Endothelial cell (in vitro differentiated cells): ENCODE results near the gene SOX18. TPM values are rescaled to one million over a fixed set of nuclear protein-coding genes. Genes with fewer than 3 reads are reported as not detected.

Experiments used
- DNase-seq: peaks from one replicate; pipeline ENCODE4 v3.0.0; 2021; ENCODE audit warnings: low spot score
- H3K27ac Mint-ChIP-seq: one replicate; pipeline ENCODE4 v1.8.0; 2021; ENCODE audit warnings: mixed read lengths, inconsistent platforms; ENCODE audit not compliant: unreplicated experiment
- H3K27me3 Mint-ChIP-seq: one replicate; pipeline ENCODE4 v1.8.0; 2021; ENCODE audit warnings: mild to moderate bottlenecking, moderate library complexity, mixed read lengths, inconsistent platforms; ENCODE audit not compliant: unreplicated experiment
- H3K36me3 Mint-ChIP-seq: one replicate; pipeline ENCODE4 v1.8.0; 2021; ENCODE audit warnings: mild to moderate bottlenecking, low read depth, mixed read lengths, inconsistent platforms; ENCODE audit not compliant: unreplicated experiment
- H3K4me1 Mint-ChIP-seq: one replicate; pipeline ENCODE4 v1.8.0; 2021; ENCODE audit warnings: mild to moderate bottlenecking, mixed read lengths, inconsistent platforms; ENCODE audit not compliant: unreplicated experiment
- H3K4me3 Mint-ChIP-seq: one replicate; pipeline ENCODE4 v1.8.0; 2021; ENCODE audit warnings: mild to moderate bottlenecking, mixed read lengths, inconsistent platforms; ENCODE audit not compliant: unreplicated experiment
- H3K9me3 Mint-ChIP-seq: one replicate; pipeline ENCODE4 v1.8.0; 2021; ENCODE audit warnings: mixed read lengths, inconsistent platforms; ENCODE audit not compliant: unreplicated experiment
- total RNA-seq: library from RNA; stranded (reverse); fragmentation: NEBNext Ultra II Directional; extraction: Animal tissue kit (Norgen Biotek cat#: 25700); gene quantifications from one replicate; pipeline ENCODE4 v1.2.1, GENCODE V29; 2021; ENCODE audit not compliant: unreplicated experiment
- TF ChIP-seq, protein P1 (sequence below): fragments of 200-600 bp; sonication (generic); IDR thresholded peaks from one replicate; pipeline ENCODE4 v1.5.0; 2021; ENCODE audit warnings: antibody characterized with exemption; ENCODE audit not compliant: unreplicated experiment

Gene SOX18
- total RNA-seq, 1 donor from 2014 or later = 149 TPM

DNA sequence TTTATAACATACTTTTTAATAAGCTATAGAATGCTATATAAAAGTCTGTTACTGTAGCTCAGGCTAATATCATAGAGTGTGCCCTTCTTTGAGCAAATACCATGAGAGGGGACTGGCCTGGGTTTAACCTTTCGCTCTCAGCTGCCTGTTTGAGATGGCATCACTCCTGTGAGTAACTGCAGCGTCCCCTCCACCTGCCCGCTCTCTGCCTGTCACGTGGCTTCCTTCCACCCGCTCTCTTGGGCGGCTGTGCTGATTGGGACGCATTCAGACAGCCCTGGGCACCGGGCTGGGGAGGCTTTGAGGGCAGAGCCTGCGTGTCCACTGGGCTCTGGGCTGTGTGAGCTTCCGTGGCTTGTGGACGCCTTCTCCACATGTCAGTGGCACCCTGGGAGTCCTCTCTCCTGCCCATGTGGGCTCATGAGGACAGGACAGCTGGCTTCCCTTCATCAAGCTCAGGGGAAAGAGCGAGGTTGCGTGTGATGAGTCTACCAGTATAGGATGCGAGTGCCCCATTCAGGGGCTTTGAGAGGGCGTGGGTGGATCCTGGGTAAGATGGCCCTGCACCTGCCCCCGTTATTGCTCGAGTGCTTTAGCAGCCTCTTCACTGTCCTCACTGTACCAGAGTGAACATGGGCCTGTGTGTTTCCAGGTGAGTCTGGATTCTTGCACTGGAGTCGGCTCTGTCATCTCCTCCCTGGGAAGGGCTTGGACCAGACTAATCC, 24.2 kb downstream of the SOX18 start:
- H3K9me3 Mint-ChIP-seq = no peaks in the 10 kb centered on the region
- H3K27me3 Mint-ChIP-seq = peaks cover 9% of the 10 kb centered on the region
- H3K27ac Mint-ChIP-seq = no peak overlapping the region
- peaks cover 62% of the 10 kb centered on the region for H3K36me3 Mint-ChIP-seq
- no peaks in the 10 kb centered on the region for H3K4me1 Mint-ChIP-seq
- DNase-seq = no peak
- H3K4me3 Mint-ChIP-seq = peak overlapping the region; percentile 21
- TF ChIP-seq, protein P1, sequence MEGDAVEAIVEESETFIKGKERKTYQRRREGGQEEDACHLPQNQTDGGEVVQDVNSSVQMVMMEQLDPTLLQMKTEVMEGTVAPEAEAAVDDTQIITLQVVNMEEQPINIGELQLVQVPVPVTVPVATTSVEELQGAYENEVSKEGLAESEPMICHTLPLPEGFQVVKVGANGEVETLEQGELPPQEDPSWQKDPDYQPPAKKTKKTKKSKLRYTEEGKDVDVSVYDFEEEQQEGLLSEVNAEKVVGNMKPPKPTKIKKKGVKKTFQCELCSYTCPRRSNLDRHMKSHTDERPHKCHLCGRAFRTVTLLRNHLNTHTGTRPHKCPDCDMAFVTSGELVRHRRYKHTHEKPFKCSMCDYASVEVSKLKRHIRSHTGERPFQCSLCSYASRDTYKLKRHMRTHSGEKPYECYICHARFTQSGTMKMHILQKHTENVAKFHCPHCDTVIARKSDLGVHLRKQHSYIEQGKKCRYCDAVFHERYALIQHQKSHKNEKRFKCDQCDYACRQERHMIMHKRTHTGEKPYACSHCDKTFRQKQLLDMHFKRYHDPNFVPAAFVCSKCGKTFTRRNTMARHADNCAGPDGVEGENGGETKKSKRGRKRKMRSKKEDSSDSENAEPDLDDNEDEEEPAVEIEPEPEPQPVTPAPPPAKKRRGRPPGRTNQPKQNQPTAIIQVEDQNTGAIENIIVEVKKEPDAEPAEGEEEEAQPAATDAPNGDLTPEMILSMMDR = no peak

DNA sequence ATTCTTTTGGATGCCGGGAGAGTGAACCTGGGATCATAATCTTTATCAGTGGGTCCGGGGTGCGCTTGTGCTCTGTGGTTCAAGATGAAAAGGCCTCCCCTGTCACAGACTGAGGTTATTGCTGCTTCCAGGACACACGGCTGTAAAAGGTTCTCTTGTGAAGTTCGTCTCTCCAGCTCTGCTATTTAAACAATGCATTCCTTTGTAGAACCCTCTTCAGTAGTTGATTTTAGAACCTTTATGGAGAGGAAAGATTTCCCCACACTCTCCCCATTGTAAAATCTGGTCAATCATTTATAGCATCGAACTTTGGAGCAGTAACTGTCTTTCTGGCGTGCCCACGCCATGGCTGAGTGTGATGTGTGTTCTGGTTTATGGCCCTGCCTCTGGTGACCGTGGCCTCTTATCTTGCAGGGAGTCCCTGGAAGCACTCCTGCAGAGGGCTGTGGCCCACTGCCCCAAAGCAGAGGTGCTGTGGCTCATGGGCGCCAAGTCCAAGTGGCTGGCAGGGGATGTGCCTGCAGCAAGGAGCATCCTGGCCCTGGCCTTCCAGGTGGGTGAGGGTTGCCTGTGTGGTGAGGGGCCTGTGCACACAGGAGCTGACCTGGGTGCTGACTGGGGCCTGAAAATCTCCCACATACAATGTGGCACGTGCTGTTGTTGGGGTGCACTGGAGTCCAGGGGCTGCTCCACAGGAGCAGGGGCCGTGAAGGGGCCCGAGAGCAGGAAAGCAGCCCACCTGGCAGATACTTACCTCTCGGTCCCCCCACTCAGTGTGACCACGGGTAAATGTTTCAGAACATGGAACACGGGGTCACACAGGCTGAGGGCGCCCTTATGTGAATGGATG, 25.1 kb downstream of the SOX18 start:
- Mint-ChIP-seq H3K4me1 (peaks cover 3% of the 10 kb centered on the region), H3K36me3 (peaks cover 63% of the 10 kb centered on the region), H3K27me3 (peaks cover 9% of the 10 kb centered on the region), H3K9me3 (no peaks in the 10 kb centered on the region), H3K27ac (no peak overlapping the region), H3K4me3 (peak overlapping the region; percentile 51)
- no peak for DNase-seq
- TF ChIP-seq, protein P1 = no peak

DNA sequence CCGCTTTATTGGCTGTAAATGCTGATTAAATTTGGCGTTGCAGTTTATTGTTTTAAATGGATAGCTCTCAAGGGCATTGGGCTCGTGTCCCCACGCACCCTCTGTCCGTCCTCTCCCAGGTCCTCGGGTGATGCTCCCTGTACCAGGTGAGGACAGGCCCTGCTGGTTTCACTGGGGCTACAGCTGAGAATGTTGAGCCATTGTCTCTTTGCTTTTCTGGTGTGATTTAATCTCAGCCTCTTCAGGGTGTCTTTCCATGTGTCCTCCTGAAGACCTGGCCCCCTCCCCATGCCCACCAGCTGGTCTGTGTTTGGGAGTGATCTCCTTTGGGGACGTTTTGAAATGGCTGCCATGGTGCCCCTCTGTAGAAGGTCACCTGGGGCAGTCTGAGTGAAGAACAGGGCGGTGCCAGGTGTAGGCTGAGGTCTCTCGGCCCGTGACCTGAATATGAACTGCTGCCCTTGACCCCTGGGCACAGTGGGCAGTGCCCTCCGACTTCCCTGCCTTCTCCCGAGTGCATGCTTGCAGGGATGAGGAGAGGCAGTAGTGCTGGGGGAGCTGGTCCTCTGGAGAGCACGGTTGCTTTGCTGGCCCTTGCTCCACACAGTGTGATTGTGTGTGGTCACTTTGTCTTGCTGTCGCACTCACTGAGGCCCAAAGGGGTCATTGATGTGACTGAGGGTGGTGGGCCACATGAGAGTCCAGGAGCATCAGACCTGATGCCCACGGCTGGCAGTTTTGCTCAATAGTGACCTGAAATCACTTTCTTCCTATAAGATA, 25.9 kb downstream of the SOX18 start:
- H3K4me1 Mint-ChIP-seq = peaks cover 3% of the 10 kb centered on the region

DNA sequence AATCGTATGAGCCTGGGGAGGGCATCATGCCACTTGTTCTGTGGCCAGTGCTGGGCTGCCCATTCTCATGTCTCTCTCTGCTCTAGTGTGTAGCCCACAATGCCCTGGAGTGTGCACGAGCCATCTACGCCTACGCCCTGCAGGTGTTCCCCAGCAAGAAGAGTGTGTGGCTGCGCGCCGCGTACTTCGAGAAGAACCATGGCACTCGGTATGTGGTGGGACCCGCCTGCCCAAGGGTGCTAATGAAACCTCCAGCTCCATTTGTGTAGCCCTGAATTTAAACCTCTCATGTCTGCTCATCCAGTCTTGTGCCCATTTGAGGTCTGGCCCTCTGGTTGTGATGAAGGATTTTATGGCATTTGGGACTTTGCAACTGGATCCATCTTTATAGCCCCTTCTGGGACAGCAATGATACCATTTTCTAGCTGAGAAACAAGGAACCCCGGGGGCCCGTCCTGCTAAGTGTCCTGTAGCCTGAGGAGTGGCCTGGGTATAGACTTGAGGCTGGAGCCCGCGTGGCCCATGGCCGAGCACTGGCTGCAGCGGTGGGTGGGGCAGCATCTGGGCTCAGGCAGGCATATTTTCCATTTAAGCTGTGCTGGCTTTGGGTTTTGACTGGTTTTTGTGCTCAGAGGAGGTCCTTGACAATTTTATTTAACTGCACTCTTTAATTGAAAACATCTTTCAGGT, 26.6 kb downstream of the SOX18 start:
- H3K27me3 Mint-ChIP-seq = peaks cover 9% of the 10 kb centered on the region
- no peak for DNase-seq
- peaks cover 69% of the 10 kb centered on the region for H3K36me3 Mint-ChIP-seq

More for the DNA sequence above, 25.9 kb downstream of the SOX18 start:
- no peak overlapping the region for H3K27ac Mint-ChIP-seq
- no peaks in the 10 kb centered on the region for H3K9me3 Mint-ChIP-seq
- no peak for DNase-seq
- H3K4me3 Mint-ChIP-seq = peak overlapping the region; percentile 51
- peaks cover 64% of the 10 kb centered on the region for H3K36me3 Mint-ChIP-seq
- H3K27me3 Mint-ChIP-seq = peaks cover 12% of the 10 kb centered on the region
- TF ChIP-seq, protein P1 = no peak

More for the DNA sequence above, 26.6 kb downstream of the SOX18 start:
- Mint-ChIP-seq H3K27ac (no peak overlapping the region), H3K4me3 (peak overlapping the region; percentile 51), H3K9me3 (no peaks in the 10 kb centered on the region), H3K4me1 (peaks cover 3% of the 10 kb centered on the region)
- TF ChIP-seq, protein P1 = no peak
